Measurements from ENCODE around the gene MDH1. TPM values are rescaled to one million over a fixed set of nuclear protein-coding genes. Genes with fewer than 3 reads are reported as not detected.
A peak's percentile ranks its signal among the peaks of the same experiment; 100 is the strongest.
"Not testable (repeated sequence)": the region's sequence is repeated elsewhere in the genome, so short reads cannot be mapped to it uniquely, and the experiment has no call there.

The MDH1 gene
- polyA plus RNA-seq (ENCODE audit: insufficient read length in 4 of 4) = 100 to 1,000 TPM; 163 to 453 (median 360) TPM

DNA sequence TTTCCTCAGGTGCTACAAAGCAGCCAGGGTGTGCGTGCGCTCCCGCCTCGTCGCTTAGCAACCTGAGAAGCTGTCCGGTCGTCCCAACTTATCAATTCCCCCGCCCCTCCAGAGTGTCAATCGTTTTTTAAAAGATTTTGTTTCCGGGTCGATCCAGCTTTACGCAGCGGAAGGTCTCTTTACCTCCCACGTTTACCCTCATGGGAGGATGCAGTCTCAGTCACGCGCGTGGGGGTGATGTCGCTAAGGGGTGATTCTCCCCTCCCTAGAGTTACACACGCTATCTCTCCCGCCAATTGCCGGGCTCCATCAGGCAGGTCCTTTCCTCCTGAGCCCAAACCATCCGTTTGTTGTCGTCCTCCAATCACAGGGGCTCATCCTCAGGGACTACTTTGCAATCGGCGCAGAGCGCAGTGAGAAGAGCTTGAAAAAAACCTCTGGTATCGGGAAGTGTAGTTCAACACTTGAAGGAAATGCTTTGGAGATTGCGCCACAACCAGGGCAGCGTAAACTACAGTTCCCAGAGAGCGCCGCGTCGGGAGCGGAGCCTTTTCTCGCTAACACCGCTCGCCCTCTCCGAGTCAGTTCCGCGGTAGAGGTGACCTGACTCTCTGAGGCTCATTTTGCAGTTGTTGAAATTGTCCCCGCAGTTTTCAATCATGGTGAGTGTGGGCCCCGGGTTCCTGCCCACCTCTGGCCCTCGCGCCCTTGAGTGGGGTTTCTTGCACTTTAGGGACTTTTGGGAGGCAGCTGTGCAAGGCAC lies at the start of gene MDH1, which contains the start of gene WDPCP:
Gene MDH1 (plus strand): TSS at position 579 of the 763 bp plus-strand sequence. CDS start 81 bp downstream, at position 660.
Gene WDPCP (minus strand): TSS at position 93 of the 763 bp plus-strand sequence. CDS start 206 bp downstream, outside the sequence.
- peak; percentile 96 to 98 (median 96) for DNase-seq (ENCODE audit: low read depth in 4 of 4, low spot score in 3 of 4)

DNA sequence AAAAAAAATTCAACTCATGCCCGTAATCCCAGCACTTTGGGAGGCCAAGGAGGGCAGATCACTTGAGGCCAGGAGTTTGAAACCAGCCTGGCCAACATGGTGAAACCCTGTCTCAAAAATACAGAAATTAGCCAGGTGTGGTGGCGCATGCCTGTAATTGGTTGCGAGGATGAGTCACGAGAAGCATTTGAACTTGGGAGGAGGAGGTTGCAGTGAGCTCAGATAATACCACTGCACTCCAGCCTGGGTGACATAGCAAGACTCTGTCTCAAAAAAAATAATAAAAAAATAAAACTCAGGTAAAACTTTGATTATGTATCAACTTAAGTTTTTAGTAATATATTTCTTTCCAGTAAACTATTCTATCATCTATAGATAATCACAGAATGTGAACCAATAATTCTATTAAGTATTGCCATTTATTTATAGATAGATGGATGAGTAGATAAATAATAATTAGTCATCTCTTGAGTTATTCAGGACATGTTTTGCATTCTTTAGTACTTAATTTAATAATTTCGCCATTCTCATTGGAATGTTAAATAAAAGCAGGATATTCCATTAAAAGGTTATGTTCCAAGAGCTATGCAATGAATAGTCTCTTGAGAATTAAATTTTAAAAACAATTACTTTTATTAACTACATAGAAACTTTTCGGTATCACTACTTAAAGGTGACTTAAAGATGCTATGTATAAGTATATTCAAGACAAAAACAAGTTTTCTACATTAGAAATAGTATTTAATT lies 49.2 kb upstream of the MDH1 start:
- DNase-seq (ENCODE audit: low read depth in 4 of 4, low spot score in 3 of 4) = no peak

DNA sequence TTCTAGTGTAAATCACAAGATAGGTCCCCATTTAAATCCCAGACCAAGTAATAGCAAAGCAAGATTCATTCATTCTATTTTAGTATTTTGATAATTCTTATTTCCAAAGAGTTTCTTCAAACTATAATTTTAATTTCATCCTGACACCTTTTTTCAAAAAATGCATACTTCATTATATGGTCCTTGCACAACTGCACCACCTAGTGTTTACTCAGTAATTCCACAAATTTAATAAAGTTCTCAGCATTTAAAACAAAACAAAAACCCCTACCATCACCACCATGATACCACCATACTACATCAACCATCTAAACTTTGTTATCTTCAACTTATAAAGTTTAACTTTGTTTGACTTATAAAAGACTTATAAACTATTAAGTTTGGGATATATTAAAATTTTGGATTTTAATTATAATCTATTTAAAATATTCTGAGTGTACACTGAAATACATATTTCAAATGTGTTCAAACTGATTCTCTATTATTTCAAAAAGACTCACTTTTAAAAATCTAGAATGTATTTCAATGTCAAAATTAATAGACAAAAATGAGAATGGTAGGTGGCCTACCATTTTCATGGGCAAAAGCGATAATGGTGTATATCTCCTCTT lies 44.6 kb upstream of the MDH1 start:
- no peak for DNase-seq (ENCODE audit: low read depth in 4 of 4, low spot score in 3 of 4)

DNA sequence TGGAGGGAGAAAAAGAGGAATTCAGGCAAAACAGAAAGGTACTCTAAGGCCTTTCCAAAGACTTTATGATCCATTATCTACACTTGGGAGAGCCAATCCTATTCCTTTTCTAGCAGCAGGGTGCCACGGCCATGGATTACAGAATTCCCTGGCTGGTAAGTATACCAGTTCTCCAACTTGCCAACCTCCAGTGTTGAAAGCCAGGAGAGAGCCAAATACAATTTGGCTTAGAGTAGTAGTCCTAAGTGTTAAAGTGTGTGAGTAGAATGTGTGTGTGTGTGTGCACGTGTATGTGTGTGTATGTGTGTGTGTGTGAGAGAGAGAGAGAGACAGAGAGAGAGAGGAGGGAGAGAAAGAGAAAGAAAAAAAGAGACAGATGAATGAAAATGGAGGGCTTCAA lies 43.7 kb upstream of the MDH1 start:
- DNase-seq (ENCODE audit: low read depth in 4 of 4, low spot score in 3 of 4) = no peak

DNA sequence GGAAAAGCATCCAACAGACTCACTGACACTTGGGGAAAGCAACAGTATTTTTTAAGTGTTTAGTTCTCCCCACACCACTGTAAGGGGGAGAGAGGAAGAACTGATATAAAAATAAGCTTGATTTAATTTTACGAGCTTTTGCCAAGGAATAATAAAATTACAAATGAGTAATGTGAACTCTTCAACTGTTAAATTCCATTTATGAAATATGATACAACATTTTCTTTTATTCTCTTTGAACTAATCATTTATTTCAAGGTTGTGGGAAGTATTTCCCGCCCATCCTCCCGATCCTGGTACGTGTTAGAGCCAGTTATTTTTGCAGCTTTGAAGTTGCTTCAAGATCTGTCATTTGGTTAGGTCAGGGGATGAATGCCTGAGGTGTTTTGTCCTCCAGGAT lies 35.7 kb upstream of the MDH1 start:
- no peak for DNase-seq (ENCODE audit: low read depth in 4 of 4, low spot score in 3 of 4)

DNA sequence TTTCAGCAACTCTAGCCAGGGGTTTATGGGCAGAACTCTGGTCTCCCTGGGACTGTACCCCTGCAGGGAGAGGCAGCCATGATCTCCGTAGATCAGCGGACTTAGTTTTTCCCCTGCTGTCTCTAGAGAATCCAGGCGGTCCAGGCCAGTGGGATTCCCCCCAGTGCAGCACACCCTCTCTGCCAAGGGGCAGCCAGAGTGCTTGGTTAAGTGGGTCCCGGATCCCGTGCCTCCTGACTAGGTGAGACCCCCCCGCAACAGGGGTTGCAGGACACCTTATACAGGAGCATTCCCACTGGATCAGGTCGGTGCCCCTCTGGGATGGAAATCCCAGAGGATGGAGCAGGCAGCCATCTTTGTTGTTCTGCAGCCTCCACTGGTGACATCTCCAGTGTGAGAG lies 33.5 kb upstream of the MDH1 start:
- DNase-seq (ENCODE audit: low read depth in 4 of 4, low spot score in 3 of 4) = no peak

DNA sequence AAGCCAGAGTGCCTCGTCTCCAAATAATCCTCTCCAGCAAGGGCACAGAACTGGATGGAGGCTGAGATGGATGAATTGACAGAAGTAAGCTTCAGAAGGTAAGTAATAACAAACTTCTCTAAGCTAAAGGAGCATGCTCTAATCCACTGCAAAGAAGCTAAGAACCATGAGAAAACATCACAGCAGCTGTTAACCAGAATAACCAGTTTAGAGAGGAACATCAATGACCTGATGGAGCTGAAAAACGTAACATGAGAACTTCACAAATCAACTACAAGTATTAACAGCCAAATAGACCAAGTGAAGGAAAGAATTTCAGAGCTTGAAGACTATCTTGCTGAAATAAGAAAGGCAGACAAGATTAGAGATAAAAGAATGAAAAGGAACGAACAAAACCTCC lies 32.8 kb upstream of the MDH1 start:
- no peak for DNase-seq (ENCODE audit: low read depth in 4 of 4, low spot score in 3 of 4)

DNA sequence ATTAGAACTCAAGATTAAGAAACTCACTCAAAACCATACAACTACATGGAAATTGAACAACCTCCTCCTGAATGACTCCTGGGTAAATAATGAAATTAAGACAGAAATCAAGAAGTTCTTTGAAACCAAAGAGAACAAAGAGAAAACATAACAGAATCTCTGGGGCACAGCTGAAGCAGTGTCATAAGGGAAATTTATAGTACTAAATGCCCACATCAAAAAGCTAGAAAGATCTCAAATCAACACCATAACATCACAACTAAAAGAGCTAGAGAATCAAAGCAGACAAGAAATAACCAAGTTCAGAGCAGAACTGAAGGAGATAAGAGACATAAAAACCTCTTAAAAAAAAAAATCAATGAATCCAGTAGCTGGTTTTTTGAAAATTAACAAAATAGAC lies 30.9 kb upstream of the MDH1 start:
- DNase-seq (ENCODE audit: low read depth in 4 of 4, low spot score in 3 of 4) = not testable (repeated sequence)

DNA sequence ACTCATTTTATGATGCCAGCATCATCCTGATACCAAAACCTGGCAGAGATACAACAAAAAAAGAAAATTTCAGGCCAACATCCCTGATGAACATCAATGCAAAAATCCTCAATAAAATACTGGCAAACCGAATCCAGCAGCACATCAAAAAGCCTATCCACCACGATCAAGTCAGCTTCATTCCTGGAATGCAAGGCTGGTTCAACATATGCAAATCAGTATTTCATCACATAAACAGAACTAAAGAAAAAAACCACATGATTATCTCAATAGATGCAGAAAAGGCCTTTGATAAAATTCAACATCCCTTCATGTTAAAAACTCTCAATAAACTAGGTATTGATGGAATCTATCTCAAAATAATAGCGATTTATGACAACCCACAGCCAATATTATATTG lies 29.8 kb upstream of the MDH1 start:
- not testable (repeated sequence) for DNase-seq (ENCODE audit: low read depth in 4 of 4, low spot score in 3 of 4)

DNA sequence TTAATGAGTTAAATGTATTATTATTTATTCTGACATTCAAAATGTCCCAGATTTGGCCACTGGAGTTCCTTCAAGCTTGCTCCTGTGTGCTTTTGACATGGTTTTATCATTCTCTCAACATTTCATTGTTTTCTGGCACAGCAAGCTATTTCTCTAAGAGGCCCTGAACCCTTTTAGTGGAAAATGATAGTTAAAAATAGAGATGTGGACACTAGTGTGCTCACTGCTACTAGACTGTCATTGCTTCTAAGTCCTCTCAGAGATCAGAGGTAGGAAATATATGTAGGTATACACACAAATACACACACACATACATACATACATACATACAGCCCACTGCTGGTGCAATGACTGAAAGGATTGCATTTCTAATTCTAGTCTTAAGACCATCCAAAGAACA lies 26.0 kb upstream of the MDH1 start:
- no peak for DNase-seq (ENCODE audit: low read depth in 4 of 4, low spot score in 3 of 4)

DNA sequence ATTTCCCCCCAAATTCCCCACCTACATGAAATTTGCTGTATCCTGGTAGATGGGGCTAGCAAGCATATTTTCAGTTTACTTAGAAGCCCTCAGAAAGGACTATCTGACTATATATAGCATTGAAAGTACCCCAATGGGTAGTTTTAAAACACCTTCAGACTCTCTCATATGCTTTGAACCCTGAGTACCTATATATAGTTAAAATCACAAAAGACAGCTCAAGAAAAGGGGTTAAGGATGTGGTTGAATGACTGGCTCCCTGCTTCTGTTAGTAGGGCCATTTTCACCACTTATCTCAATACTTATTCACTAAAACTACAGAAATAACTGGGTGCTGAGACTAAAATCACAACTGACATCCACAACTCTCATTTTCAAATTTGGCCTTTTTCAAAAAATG lies 19.0 kb upstream of the MDH1 start:
- DNase-seq (ENCODE audit: low read depth in 4 of 4, low spot score in 3 of 4) = no peak

DNA sequence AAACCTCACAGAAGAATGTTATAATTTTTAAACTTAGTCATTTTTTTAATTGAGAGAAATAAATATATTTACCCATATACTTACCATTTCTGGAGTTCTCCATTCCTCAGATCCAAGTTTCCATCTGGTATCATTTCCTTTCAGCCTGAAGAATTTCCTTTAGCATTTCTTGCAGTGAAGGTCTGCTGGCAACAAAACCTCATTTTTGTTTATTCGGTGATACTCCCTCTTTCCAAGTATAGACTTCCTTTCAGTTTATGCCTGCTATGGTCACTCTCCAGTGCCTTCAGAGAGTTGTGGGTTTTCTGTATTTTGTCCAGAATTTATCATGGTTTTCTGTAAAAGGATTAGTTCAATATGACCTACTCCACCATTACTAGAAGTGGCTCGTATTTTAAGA lies 17.5 kb upstream of the MDH1 start:
- no peak for DNase-seq (ENCODE audit: low read depth in 4 of 4, low spot score in 3 of 4)

DNA sequence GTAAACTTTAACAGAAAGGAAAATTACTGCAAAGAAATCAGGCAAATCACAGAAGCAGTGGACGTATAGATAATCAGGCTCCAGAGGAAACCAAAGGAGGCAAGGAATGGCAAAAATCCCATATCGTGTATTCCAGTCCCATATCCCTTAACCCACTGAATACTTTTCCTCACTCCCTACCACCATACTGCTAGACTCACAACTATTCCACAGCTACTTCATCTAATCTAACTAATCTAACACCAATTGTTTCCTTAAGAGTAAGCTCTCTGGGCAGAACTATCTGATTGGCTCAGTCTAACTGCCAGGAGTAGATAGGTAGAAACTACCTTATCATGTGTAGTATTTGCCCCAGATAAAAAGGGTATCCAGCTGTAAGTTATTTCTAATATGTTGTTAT lies 16.8 kb upstream of the MDH1 start:
- no peak for DNase-seq (ENCODE audit: low read depth in 4 of 4, low spot score in 3 of 4)

DNA sequence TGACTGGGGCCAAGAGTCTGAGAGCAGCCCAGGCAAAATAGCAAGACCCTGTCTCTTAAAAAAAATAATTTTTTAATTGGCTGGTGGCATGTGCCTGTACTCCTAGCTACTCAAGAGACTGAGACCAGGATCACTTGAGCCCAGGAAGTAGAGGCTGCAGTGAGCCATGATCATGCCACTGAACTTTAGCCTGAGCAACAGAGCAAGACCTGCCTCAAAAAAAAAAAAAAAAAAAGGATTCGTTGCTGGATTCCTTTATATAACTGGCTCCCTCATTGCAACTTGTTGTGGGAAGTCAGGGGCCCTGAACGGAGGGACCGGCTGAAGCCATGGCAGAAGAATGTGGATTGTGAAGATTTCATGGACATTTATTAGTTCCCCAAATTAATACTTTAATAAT lies 15.7 kb upstream of the MDH1 start:
- DNase-seq (ENCODE audit: low read depth in 4 of 4, low spot score in 3 of 4) = not testable (repeated sequence)

DNA sequence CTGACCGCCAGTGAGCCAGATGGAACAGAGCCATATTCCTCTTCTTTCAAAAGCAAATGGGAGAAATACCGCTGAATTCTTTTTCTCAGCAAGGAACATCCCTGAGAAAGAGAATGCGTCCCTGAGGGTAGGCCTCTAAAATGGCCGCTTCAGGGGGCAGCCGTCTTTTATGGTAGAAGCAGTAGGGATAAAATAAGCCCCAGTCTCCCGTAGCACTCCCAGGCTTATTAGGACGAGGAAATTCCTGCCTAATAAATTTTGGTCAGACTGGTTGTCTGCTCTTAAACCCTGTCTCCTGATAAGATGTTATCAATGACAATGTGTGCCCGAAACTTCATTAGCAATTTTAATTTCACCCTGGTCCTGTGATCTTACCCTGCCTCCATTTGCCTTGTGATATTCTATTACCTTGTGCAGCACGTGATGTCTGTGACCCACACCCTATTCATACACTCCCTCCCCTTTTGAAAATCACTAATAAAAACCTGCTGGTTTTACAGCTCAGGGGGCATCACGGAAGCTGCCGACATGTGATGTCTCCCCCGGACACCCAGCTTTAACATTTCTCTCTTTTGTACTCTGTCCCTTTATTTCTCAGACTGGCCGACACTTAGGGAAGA lies 14.9 kb upstream of the MDH1 start:
- DNase-seq (ENCODE audit: low read depth in 4 of 4, low spot score in 3 of 4) = not testable (repeated sequence)

DNA sequence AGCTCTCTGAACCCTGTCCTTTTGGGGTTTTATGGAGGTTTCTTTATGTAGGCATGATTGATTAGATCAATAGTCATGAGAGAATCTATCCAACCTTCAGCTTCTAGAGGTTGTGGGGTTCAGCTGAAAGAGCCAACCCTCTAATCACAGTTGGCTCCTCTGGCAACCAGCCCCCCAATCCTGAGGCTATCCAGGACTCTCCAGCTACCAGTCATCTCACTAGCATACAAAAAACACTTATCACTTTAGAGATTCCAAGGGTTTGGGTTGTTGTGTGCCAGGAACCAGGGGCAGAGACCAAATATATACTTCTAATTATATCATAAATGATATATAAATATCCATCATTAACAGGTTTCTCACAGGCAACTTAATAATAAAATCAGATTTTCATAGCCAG lies 12.2 kb upstream of the MDH1 start:
- no peak for DNase-seq (ENCODE audit: low read depth in 4 of 4, low spot score in 3 of 4)

DNA sequence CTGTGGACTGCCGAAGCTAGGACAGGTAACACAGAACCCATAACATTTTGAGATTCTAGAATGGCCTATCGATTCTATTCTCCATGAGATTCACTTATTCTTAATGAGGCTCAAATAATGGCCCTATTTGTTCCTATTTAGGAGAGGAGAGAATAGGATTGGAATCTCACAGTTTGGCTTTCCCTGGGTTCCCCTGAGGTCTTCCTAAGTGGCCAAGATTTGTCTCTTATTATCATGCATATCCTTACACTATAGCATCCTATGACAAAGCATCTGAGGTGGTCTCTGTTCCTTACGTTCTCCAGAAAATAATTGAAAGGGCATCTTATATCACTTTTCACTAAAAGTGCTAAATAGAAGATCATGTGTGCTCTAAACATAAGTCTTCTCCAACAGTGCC lies 10.0 kb upstream of the MDH1 start:
- DNase-seq (ENCODE audit: low read depth in 4 of 4, low spot score in 3 of 4) = no peak

DNA sequence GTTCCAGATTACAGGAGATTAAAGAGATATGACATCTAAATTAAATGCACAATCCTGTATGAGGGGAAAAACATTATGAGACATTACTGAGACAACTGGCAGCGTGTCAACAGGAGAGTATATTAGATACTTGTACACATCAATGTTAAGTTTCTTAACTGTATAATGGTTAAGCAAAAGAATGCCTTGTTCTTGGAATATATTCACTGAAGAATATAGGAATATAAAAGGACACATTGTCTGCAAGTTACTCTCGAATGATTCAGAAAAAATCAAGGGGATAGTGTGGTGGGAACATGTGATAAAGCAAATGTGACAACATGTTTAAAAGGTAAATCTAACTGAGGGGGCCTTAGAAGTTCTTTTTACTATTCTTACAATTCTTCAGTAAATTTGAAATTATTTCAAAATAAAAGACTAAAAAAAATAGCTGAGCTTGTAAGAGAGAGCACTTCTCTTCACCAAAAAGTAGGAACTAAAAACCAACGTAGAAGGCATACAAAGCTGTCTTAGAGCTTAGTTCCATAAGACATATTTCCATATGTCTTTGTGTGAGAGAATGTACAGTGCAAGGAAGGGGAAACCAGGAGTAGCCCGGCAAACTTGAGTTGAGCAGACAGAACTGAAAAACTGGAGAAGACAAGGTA lies 8.0 kb upstream of the MDH1 start:
- DNase-seq (ENCODE audit: low read depth in 4 of 4, low spot score in 3 of 4) = no peak

DNA sequence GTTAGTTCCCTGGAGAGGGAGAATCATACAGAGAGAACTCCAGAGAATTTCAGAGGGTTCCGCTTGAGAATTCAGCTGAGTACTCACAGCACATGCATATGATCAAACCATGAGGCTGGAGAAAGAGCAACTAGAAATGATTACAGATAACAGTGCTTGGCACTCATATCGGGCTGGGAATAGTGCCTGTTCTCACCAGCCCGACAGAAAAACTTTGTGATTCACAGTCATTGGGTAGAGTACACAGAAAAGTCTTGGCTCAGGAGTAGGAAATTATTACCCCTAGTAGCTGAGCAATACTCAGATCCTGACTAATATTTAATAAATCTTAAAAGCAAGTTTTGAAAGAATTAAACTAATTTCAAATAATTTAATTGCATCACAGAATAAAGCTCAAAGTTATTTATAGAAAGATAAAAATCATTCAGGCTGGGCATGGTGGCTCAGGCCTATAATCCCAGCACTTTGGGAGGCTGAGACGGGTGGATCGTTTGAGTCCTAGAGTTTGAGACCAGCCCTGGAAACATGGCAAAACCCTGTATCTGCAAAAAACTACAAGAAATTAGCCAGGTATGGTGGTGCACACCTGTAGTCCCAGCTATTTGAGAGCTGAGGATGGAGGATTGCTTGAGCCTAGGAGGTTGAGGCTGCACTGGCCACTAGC lies 7.3 kb upstream of the MDH1 start:
- DNase-seq (ENCODE audit: low read depth in 4 of 4, low spot score in 3 of 4) = no peak

DNA sequence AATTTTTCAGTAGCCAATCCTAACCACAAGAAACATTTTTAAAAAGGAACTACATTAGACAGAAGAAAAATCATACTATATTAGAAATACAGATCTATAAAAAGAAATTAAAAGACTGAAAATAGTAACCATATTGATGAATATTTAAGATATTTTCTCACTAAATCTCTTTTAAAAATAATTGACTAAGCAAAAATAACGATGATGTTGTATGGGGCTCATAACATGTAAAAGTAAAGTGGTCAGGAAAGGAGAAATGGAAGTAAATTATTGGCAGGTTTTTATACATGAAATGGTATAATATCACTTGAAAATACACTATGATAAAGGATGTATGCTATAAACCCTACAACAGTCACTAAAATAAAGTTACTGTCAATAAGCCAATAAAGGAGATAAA lies 5.9 kb upstream of the MDH1 start:
- DNase-seq (ENCODE audit: low read depth in 4 of 4, low spot score in 3 of 4) = no peak
